ENCODE measurements around the gene RIMS1. TPM values are rescaled to one million over a fixed set of nuclear protein-coding genes. Genes with fewer than 3 reads are reported as not detected.

The RIMS1 gene
- total RNA-seq, 1 experiment from 2014 or later, result 0.51 TPM

DNA sequence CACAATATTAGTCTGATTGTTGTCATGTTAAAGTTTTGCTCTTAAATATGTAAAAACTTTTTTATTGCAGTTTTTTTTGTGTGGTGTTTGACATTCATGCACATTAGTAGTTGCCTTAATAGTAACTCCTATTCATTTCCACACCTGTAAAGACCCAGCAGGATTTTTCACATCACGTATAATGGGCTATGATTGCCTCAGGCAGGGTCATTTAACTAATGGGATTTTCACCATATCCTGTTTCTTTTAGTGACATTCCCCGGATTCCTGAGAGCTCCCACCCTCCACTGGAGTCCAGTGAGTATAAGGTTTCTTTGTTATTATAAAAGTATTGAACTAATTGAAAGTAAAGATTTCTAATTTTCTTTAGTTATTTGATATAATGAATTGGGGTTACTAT, 359.2 kb downstream of the RIMS1 start:
- H3F3A ChIP-seq (ENCODE audit: low read length, unreplicated experiment), result no peaks in the 10 kb centered on the region
- H3K27me3 ChIP-seq (ENCODE audit: low read length), result no peaks in the 10 kb centered on the region
- ChIA-PET CTCF (no interaction called here), POLR2A (ENCODE audit: unreplicated experiment) (no interaction called here)
- H2AFZ ChIP-seq (ENCODE audit: low read length), result no peak overlapping the region
- no peaks in the 10 kb centered on the region for H3K36me3 ChIP-seq (ENCODE audit: low read depth, low read length)
- H3K9me2 ChIP-seq (replicated peaks; ENCODE audit: low read length), result no peaks in the 10 kb centered on the region
- H4K20me1 ChIP-seq (ENCODE audit: low read length), result no peaks in the 10 kb centered on the region
- H3K79me2 ChIP-seq (ENCODE audit: low read length), result no peaks in the 10 kb centered on the region
- intact Hi-C loops (cut with micrococcal nuclease), result loop anchor here (5.0 kb wide), 1 partner anchor 88 kb away; no protein-coding TSS in a partner anchor
- ATAC-seq (peak; percentile 31; the same call in 1 of the 2 replicates), DNase-seq (peak; percentile 24)
- TF ChIP-seq EZH2 (IDR thresholded peaks at IDR 0.05; ENCODE audit: low read length, unreplicated experiment) (no peak), EZH2phosphoT487 (IDR thresholded peaks at IDR 0.05; ENCODE audit: borderline replicate concordance, low read length) (no peak)
- TF ChIP-seq, protein P1, sequence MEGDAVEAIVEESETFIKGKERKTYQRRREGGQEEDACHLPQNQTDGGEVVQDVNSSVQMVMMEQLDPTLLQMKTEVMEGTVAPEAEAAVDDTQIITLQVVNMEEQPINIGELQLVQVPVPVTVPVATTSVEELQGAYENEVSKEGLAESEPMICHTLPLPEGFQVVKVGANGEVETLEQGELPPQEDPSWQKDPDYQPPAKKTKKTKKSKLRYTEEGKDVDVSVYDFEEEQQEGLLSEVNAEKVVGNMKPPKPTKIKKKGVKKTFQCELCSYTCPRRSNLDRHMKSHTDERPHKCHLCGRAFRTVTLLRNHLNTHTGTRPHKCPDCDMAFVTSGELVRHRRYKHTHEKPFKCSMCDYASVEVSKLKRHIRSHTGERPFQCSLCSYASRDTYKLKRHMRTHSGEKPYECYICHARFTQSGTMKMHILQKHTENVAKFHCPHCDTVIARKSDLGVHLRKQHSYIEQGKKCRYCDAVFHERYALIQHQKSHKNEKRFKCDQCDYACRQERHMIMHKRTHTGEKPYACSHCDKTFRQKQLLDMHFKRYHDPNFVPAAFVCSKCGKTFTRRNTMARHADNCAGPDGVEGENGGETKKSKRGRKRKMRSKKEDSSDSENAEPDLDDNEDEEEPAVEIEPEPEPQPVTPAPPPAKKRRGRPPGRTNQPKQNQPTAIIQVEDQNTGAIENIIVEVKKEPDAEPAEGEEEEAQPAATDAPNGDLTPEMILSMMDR (conservative IDR thresholded peaks at IDR 0.05; ENCODE audit: low read depth, low read length), result no peak
- H3K4me3 ChIP-seq (ENCODE audit: low read length), result no peak overlapping the region
- H3K9me3 ChIP-seq (ENCODE audit: low read length), result no peaks in the 10 kb centered on the region
- BruUV-seq (replicated peaks), result no TSS peak
- H3K4me2 ChIP-seq (ENCODE audit: low read length), result no peak overlapping the region
- no peak overlapping the region for H3K27ac ChIP-seq (ENCODE audit: low read length)
- H3K9ac ChIP-seq (ENCODE audit: low read length), result no peak overlapping the region
- H3K4me1 ChIP-seq (ENCODE audit: insufficient read depth, low read length), result no peaks in the 10 kb centered on the region

DNA sequence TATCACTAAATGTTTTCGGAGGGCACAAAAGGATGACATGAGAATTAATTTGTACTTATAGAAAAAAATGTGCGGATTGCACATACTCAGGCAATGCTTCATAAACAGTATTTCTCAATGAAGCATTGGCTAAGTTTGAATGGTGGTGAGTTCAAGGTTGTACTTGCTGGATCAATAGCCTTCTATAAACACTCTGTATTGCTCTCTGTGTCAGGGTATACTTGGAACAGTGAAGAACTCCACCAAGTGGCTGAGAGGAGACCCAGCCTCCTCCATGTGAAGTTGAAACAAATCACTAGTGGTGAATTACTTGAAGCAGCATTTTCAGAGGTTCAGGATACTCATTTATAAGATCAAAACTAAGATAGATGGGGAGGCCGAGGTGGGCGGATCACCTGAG, 360.6 kb downstream of the RIMS1 start:
- Histone ChIP-seq H3K79me2 (ENCODE audit: low read length) (no peaks in the 10 kb centered on the region), H3K9ac (ENCODE audit: low read length) (no peak overlapping the region), H3K4me3 (ENCODE audit: low read length) (no peak overlapping the region), H3K9me3 (ENCODE audit: low read length) (no peaks in the 10 kb centered on the region), H3K4me1 (ENCODE audit: insufficient read depth, low read length) (no peaks in the 10 kb centered on the region), H3K9me2 (replicated peaks; ENCODE audit: low read length) (no peaks in the 10 kb centered on the region), H2AFZ (ENCODE audit: low read length) (no peak overlapping the region), H3F3A (ENCODE audit: low read length, unreplicated experiment) (no peaks in the 10 kb centered on the region), H3K36me3 (ENCODE audit: low read depth, low read length) (no peaks in the 10 kb centered on the region), H4K20me1 (ENCODE audit: low read length) (no peaks in the 10 kb centered on the region), H3K27me3 (ENCODE audit: low read length) (no peaks in the 10 kb centered on the region), H3K27ac (ENCODE audit: low read length) (no peak overlapping the region), H3K4me2 (ENCODE audit: low read length) (no peak overlapping the region)
- BruUV-seq (replicated peaks), result no TSS peak
- ChIA-PET POLR2A (ENCODE audit: unreplicated experiment) (no interaction called here), CTCF (no interaction called here)
- DNase-seq (peak; percentile 22), ATAC-seq (peak; percentile 71)
- TF ChIP-seq, protein P1 (conservative IDR thresholded peaks at IDR 0.05; ENCODE audit: low read depth, low read length), result peak; percentile 44
- TF ChIP-seq EZH2 (IDR thresholded peaks at IDR 0.05; ENCODE audit: low read length, unreplicated experiment) (no peak), EZH2phosphoT487 (IDR thresholded peaks at IDR 0.05; ENCODE audit: borderline replicate concordance, low read length) (no peak)
- intact Hi-C loops (cut with micrococcal nuclease), result loop anchor here (1.0 to 5.0 kb wide), 2 partner anchors 90 to 106 kb away; no protein-coding TSS in a partner anchor

DNA sequence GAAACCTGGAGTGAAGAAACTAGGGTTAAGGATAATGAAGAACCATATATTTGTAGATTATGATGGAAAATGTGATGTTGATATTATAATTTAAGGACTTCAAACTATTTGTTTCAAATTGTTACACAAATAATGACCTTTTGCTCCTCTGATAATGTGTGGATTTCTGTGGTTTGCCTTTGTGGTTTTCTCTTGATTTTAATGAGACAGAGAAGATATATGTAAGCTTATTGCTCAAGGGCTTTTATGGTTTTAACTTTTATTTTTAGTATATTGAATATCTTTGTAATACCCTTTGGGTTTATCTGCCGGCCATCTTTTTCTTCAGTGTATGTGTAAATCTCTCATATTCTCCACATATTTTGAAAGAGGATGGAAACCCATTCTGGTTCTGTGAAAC, 362.3 kb downstream of the RIMS1 start:
- Histone ChIP-seq H3K36me3 (ENCODE audit: low read depth, low read length) (no peaks in the 10 kb centered on the region), H3K9me2 (replicated peaks; ENCODE audit: low read length) (no peaks in the 10 kb centered on the region), H3K4me2 (ENCODE audit: low read length) (no peak overlapping the region), H3K79me2 (ENCODE audit: low read length) (no peaks in the 10 kb centered on the region), H3K27me3 (ENCODE audit: low read length) (no peaks in the 10 kb centered on the region), H3K9ac (ENCODE audit: low read length) (no peak overlapping the region), H4K20me1 (ENCODE audit: low read length) (no peaks in the 10 kb centered on the region), H3K4me1 (ENCODE audit: insufficient read depth, low read length) (no peaks in the 10 kb centered on the region), H3K27ac (ENCODE audit: low read length) (no peak overlapping the region), H3F3A (ENCODE audit: low read length, unreplicated experiment) (no peaks in the 10 kb centered on the region), H3K9me3 (ENCODE audit: low read length) (no peaks in the 10 kb centered on the region), H3K4me3 (ENCODE audit: low read length) (no peak overlapping the region), H2AFZ (ENCODE audit: low read length) (no peak overlapping the region)
- DNase-seq (no peak), ATAC-seq (no peak)
- TF ChIP-seq, protein P1 (conservative IDR thresholded peaks at IDR 0.05; ENCODE audit: low read depth, low read length), result no peak
- TF ChIP-seq EZH2 (IDR thresholded peaks at IDR 0.05; ENCODE audit: low read length, unreplicated experiment) (no peak), EZH2phosphoT487 (IDR thresholded peaks at IDR 0.05; ENCODE audit: borderline replicate concordance, low read length) (no peak)
- BruUV-seq (replicated peaks), result no TSS peak
- intact Hi-C loops (cut with micrococcal nuclease), result loop anchor here (5.0 kb wide), 1 partner anchor 91 kb away; no protein-coding TSS in a partner anchor
- ChIA-PET CTCF (no interaction called here), POLR2A (ENCODE audit: unreplicated experiment) (no interaction called here)

Data from PC-3 (cell line).